ENCODE data around the gene GNA15.
"Not testable (repeated sequence)": the region's sequence is repeated elsewhere in the genome, so short reads cannot be mapped to it uniquely, and the experiment has no call there.

The GNA15 gene

GRCh38 chr19:3192684-3193083 lies 56.9 kb downstream of the GNA15 start:
- DNase-seq, result no peak

DNA sequence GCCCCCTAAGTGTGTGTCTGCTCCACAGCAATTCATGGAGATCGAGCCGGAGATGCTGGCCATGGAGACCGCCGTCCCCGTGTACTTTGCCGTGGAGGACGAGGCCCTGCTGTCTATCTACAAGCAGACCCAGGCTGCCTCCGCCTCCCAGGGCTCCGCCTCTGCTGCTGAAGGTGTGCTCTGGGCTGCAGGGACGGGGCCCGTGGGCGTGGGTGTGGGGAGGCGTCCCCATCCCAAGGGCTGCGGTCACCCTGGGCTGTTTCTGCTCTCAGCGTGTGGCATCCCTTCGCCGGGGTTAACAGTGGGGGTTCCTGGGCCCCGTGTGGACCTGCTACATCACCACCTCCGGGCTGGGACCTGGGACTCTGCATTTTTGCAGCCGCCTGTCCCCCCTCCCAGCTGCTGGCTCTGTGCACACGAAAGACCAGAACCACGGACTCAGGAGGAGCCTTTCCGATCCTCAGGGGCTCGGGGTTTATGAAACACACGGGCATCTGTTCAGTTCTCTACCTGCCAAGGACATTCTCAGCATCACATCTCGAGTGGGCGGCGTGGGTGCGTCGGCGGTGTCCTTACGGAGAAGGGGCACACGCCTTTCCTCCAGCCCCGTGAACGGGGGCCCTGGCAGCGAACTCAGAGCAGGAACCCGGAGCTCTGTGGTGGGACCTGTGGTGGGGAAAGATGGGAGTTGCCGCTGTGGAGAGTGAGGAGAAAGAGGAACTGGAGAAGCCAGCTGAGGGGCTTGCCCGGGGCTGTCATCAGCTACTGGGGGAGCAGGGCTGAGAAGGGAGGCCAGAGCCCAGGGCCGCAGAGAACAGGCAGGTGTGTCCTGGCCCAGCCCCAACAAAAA lies 57.6 kb downstream of the GNA15 start:
- no peak for DNase-seq

DNA sequence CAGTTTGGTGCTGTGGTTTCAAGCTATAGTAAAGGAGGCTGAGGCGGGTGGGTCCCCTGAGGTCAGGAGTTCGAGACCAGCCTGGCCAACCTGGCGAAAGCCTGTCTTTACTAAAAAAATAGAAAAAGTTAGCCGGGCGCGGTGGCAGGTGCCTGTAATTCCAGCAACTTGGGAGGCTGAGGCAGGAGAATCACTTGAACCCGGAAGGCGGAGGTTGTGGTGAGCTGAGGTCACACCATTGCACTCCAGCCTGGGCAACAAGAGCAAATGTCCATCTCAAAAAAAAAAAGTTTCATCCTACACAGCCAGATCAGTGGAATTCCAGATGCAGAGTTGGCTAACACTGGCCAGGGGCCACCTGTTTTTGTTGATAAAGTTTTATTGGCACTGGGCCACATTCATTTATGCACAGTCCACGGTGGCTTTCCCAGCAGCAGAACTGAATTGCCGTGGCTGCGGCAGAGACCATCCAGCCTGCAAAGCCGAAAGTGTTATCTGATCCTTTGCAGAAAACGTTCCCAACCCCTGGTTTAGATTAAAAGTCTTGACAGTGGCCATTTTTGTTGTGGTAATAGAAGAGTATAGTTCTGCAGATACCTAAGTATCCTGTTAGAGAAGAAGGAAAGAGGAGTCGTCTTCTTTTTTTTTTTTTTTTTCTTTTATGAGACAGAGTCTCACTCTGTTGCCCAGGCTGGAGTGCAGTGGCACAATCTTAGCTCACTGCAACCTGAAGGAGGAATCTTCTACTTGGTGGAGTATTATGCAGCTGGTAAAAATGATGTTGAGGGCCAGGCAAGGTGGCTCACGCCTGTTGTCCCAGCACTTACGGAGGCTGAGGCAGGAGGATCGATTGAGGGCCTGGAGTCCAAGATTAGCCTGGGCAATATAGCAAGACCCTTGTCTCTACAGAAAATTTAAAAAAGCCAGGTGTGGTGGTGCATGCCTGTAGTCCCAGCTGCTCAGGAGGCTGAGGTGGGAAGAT lies 58.6 kb downstream of the GNA15 start:
- DNase-seq, result no peak

DNA sequence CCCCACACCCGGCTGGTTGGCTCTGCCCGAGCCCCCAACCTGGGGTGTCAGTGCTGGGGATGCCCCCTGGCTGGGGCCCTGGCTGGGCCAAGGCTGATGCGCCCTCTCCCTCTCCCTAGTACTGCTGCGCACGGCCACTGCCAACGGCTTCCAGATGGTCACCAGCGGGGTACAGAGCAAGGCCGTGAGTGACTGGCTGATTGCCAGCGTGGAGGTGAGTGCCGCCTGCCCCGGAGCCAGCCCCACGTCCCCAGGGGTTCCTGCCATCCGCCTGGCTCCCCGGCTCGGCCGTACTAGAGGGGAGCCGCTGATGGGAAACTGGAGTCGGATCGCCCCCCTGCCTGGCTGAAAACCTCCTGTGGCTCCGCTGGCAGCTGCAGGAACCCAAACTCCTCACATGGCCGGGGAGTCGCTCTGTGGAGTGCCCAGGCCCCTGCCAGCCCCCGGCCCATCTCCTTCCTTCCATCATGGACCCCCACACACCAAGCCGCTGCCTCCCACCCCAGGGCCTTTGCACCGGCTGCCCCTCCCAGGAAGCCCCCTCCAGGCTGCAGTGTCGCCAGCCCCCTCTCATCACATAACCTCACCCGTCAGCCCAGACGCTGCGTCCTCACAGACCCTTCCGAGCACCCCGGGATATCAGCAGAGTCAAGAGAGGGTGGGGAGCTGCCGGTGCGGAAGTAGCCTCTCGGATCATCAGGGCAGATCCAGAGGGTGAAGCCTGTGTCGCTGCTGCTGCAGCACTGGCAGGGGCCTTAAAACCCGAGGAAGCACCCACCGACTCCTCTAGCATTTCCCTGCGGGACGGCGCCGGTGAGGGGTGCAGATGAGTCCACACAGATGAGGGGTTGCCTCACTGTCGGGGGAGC lies 60.5 kb downstream of the GNA15 start:
- no peak for DNase-seq

DNA sequence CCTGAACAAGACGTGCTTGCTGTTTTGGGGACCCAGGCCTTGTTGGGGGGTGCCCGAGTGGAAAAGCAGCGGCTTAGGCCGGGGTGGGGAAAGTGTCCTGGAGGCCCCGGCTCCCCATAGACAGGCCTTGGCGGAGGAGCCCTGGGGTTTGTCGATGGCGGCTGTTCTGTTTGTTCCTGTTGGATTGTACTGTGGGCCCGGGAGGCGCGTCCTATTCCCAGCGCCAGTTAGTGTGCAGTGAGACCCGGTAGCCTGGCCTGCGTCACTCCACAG lies 61.0 kb downstream of the GNA15 start:
- DNase-seq, result no peak

DNA sequence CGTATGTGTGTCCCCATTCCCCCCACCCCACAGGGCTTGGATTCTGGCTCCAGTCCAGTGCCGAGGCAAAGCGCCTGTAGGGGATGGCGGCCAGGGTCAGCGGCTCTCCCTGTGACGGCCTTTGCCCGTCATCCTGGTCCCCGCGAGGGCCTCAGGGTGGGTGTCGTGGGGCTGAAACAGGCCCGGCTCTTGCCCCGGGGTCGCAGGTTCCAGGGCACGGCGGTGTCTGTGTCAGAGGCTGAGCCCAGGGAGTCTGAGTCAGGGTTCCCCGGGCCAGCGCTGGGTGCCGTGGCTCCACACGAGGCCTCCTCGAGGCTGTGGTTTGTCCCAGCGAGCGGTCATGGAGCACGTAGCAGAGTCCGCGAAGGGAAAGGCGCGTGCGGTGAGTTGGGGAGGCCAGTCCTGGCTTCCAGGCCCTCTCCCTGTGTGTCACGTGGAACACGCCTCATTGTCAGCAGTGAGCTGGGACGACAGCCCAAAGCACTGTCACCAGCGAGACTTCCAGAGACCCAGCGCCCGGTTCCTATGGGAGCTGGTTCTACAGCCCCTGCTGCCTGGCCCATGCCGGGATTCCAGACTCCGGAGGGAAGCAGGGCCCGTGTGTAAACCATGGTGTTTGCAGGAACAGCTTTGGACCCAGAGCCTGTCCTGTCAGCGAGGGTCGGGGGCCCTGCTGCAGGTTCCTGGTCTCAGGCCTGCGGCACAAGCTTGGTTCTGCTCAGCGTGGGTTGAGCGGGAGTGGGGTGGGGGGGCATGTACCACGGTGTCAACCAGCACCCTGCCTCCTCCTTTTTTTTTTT lies 63.3 kb downstream of the GNA15 start:
- DNase-seq, result no peak

DNA sequence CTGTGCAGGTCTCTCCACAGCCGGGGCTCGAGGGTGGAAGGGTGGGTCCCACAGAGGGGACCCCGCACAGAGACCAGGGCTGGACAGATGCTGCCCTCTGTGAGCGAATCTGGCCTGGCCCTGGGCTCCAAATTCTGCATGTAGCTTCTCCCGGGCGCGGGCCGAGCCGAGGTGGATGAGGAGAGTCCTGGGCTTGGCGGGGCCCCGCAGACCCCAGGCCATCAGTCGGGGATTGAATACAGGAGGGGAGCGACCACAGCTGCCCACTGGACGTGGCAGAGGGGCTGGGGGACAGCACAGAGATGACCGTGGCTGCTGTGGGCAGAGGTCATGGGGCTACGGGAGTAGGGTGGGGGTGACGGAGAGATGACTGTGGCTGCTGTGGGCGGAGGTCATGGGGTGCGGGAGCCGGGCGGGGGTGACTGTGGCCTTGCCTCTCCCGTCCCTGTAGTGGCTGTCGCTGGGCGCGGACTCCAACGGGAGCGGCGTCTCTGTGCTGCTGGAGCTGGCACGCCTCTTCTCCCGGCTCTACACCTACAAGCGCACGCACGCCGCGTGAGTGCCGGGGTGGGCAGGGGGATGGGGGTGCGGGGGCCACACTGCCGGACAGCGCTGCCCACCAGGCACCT lies 65.4 kb downstream of the GNA15 start:
- no peak for DNase-seq

GRCh38 chr19:3201911-3202310 lies 66.1 kb downstream of the GNA15 start:
- no peak for DNase-seq

DNA sequence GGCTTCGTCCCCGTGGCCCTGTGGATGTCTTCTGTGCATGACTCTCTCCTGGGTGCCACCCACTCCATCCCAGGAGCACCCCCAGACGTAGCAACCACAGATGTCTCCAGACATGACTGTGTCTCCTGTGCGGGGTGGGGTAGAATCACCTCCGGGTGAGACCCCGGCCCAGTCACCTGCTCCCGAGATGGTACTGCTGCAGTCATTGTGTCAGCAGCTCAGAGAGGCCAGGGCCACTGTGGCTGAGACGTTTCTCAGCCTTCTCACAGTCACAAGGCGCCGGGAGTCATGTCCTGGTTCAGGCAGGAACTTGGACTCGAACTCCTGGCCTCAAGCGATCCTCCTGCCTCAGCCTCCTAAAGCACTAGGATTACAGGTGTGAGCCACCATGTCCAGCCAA lies 66.5 kb downstream of the GNA15 start:
- no peak for DNase-seq

DNA sequence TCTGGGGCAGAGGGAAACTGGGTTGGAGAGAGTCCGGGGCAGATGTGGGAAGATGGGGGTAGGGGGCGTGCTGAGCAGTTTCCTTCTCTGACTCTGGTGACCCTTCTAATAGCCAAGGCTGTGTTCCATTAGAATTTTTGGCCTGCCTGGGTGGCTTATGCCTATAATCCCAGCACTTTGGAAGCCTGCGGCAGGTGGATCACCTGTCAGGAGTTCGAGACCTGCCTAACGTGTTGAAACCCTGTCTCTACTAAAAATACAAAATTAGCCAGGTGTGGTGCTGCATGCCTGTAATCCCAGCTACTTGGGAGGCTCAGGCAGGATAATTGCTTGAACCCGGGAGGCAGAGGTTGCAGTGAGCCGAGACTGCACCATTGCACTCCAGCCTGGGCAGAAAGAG lies 67.1 kb downstream of the GNA15 start:
- not testable (repeated sequence) for DNase-seq

GRCh38 chr19:3203805-3204645 lies 68.2 kb downstream of the GNA15 start:
- DNase-seq, result no peak

DNA sequence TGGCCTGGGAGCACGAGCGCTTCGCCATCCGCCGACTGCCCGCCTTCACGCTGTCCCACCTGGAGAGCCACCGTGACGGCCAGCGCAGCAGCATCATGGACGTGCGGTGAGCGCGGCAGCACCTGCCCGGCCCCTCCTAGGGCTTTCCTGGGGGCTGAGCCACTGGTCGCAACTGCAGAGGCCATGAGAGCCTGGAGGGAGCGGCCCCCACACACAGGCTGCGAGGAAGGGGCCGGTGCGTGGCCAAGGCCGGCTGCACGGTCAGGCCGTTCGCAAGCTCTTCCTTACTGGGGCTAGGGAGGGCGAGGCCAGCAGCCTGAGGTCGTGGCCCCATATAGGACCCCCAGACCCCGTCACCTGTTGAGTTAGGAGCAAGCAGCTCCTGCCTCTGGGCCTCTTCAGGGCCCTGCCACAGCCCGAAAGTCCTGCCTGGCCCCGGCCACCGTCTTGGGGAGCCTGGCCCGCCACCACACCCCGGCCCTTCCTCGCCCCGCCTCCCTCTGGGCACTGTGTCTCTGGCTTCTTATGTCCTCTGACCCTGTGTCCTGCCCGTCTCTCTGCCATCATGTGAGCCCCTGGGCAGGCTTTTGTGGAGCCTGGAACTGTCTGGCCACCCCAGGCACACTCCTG lies 68.9 kb downstream of the GNA15 start:
- DNase-seq, result no peak

- no peak for DNase-seq
These were observed 70.6 kb downstream of the GNA15 start for GRCh38 chr19:3206216-3206953.

DNA sequence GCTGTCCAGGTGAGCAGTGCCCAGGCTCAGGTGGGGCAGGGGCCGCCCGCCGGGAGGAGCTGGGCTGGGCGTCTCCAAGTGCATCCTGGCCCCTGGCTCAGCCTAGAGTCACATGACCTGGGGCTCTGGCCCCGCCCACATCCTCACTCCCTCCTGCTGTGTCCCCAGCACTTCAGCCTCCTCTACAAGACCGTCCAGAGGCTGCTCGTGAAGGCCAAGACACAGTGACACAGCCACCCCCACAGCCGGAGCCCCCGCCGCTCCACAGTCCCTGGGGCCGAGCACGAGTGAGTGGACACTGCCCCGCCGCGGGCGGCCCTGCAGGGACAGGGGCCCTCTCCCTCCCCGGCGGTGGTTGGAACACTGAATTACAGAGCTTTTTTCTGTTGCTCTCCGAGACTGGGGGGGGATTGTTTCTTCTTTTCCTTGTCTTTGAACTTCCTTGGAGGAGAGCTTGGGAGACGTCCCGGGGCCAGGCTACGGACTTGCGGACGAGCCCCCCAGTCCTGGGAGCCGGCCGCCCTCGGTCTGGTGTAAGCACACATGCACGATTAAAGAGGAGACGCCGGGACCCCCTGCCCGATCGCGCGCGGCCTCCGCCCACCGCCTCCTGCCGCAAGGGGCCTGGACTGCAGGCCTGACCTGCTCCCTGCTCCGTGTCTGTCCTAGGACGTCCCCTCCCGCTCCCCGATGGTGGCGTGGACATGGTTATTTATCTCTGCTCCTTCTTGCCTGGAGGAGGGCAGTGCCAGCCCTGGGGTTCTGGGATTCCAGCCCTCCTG lies 71.8 kb downstream of the GNA15 start:
- DNase-seq, result no peak

- DNase-seq, result no peak
These were observed 72.7 kb downstream of the GNA15 start for GRCh38 chr19:3208317-3209207.

- DNase-seq, result peak; percentile 87
These were observed 74.6 kb downstream of the GNA15 start for GRCh38 chr19:3210347-3211017.

- DNase-seq, result no peak
These were observed 75.4 kb downstream of the GNA15 start for GRCh38 chr19:3211191-3211590.
